OCI-LY7 (cell line): ENCODE measurements around the gene SLC2A2. TPM values are rescaled to one million over a fixed set of nuclear protein-coding genes. Genes with fewer than 3 reads are reported as not detected.
"Not testable (repeated sequence)": the region's sequence is repeated elsewhere in the genome, so short reads cannot be mapped to it uniquely, and the experiment has no call there.

ENCODE experiments used
- BruUV-seq: library from RNA; stranded (reverse); fragments of 400-500 nt; replicated peaks from 2 replicates; lab custom pipeline; 2021; lab: Mats Ljungman, UMichigan
- CTCF ChIA-PET: fragments of 300-600 bp; sonication (Branson Sonifier 250); formaldehyde crosslinking; loops from one replicate; lab custom pipeline; 2022; ENCODE audit warnings: antibody characterized with exemption; ENCODE audit not compliant: unreplicated experiment; lab: Charles Lee
- POLR2A ChIA-PET: fragments of 300-600 bp; sonication (Branson Sonifier 250); formaldehyde crosslinking; loops from one replicate; lab custom pipeline; 2022; ENCODE audit warnings: antibody characterized with exemption; lab: Charles Lee
- DNase-seq: peaks from one replicate; pipeline ENCODE4 v3.0.0-alpha.2; 2015; ENCODE audit warnings: low spot score
- H2AFZ ChIP-seq: fragments of 200-600 bp; sonication (generic), shearing (Covaris generic); 2 replicates; pipeline ENCODE4 v1.6.1; 2014; ENCODE audit warnings: mild to moderate bottlenecking, antibody characterized with exemption, low read length, moderate library complexity
- H3K27ac ChIP-seq: fragments of 200-600 bp; sonication (generic); 2 replicates; pipeline ENCODE4 v1.5.1; 2014; ENCODE audit warnings: mixed run types, low read depth, mild to moderate bottlenecking, moderate library complexity, low read length, inconsistent platforms; ENCODE audit not compliant: poor library complexity, severe bottlenecking
- H3K36me3 ChIP-seq: fragments of 200-600 bp; sonication (generic); 2 replicates; pipeline ENCODE4 v1.6.1; 2014; ENCODE audit warnings: mild to moderate bottlenecking, antibody characterized with exemption, low read length, moderate library complexity, mixed read lengths; ENCODE audit not compliant: insufficient read depth
- H3K4me1 ChIP-seq: fragments of 200-600 bp; sonication (generic); 2 replicates; pipeline ENCODE4 v1.5.1; 2014; ENCODE audit warnings: mild to moderate bottlenecking, low read length; ENCODE audit not compliant: insufficient read depth, poor library complexity, severe bottlenecking
- H3K4me2 ChIP-seq: fragments of 200-600 bp; sonication (generic); 2 replicates; pipeline ENCODE4 v1.6.1; 2014; ENCODE audit warnings: mild to moderate bottlenecking, low read length
- H3K4me3 ChIP-seq: fragments of 200-600 bp; sonication (generic); 2 replicates; pipeline ENCODE4 v1.5.1; 2014; ENCODE audit warnings: mild to moderate bottlenecking, low read depth, low read length; ENCODE audit not compliant: poor library complexity, severe bottlenecking
- H3K79me2 ChIP-seq: fragments of 200-600 bp; sonication (generic); 2 replicates; pipeline ENCODE4 v1.6.1; 2016; ENCODE audit warnings: low read depth, mild to moderate bottlenecking, low read length, moderate library complexity, mixed read lengths; ENCODE audit not compliant: insufficient read depth
- H3K9me2 ChIP-seq: fragments of 200-600 bp; sonication (generic); 2 replicates; pipeline ENCODE4 v1.6.1; 2016; ENCODE audit warnings: mild to moderate bottlenecking, low read length, mixed read lengths; ENCODE audit not compliant: insufficient read depth
- H3K9me3 ChIP-seq: fragments of 200-600 bp; sonication (generic); 2 replicates; pipeline ENCODE4 v1.6.1; 2014; ENCODE audit warnings: mild to moderate bottlenecking, mixed run types, low read length, mixed read lengths
- H4K20me1 ChIP-seq: fragments of 200-600 bp; sonication (generic); 2 replicates; pipeline ENCODE4 v1.6.1; 2014; ENCODE audit warnings: mild to moderate bottlenecking, antibody characterized with exemption, low read length, moderate library complexity, mixed read lengths; ENCODE audit not compliant: insufficient read depth
- CTCF ChIP-seq: fragments of 200-600 bp; sonication (generic); conservative IDR thresholded peaks from 2 replicates; pipeline ENCODE4 v1.5.1; 2014; ENCODE audit warnings: mild to moderate bottlenecking, antibody characterized with exemption, low read length, moderate library complexity, mixed read lengths
- EZH2phosphoT487 ChIP-seq: fragments of 200-600 bp; sonication (generic); IDR thresholded peaks from 2 replicates; pipeline ENCODE4 v1.6.1; 2018; ENCODE audit warnings: low read depth, borderline replicate concordance, mild to moderate bottlenecking, mixed run types, antibody characterized with exemption, low read length, moderate library complexity, mixed read lengths
- intact Hi-C: fragments of 100-400 bp; cut with micrococcal nuclease; formaldehyde crosslinking; loops from one replicate; pipeline ENCODE4 v1.10.0; 2022; ENCODE audit not compliant: unreplicated experiment
- total RNA-seq, 2 experiments: library from RNA; depleted of rRNA in 1 of 2; stranded (reverse); fragments of >200 nt in 1 of 2; shearing (Covaris generic) in 1 of 2; gene quantifications; 2 replicates each; pipeline ENCODE4 v1.2.3, GENCODE V29; 2014 to 2022

SLC2A2 gene
- total RNA-seq, 2 experiments from 2014 or later, result not detected

DNA sequence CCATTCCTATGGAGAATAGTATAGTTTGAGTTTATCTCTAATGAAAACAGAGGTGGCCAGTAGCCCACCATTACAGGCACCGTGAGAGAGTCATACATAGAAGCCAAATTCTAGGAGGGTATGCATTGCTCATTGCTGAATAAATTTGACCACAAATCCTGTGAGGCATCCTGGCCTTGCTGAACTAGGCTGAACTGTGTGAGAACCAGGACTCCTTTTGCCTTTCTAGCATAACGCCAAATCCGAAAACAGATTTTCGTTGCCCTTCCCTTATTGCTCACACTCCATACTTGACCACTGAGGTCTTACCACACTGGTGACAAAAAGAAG is 50.4 kb downstream of the SLC2A2 start:
- DNase-seq, result no peak
- Histone ChIP-seq H3K36me3 (no peaks in the 10 kb centered on the region), H3K27ac (no peak overlapping the region), H3K4me2 (no peak overlapping the region), H2AFZ (no peak overlapping the region), H3K79me2 (no peaks in the 10 kb centered on the region), H3K9me3 (no peaks in the 10 kb centered on the region), H3K9me2 (no peaks in the 10 kb centered on the region), H3K4me3 (no peak overlapping the region), H3K4me1 (no peaks in the 10 kb centered on the region), H4K20me1 (no peaks in the 10 kb centered on the region)
- intact Hi-C loops, result no loop called here
- ChIA-PET POLR2A (no interaction called here), CTCF (no interaction called here)
- no peak for TF ChIP-seq CTCF
- TF ChIP-seq EZH2phosphoT487, result no peak
- BruUV-seq, result no TSS peak

GRCh38 chr3:170975283-170976189 is 51.0 kb downstream of the SLC2A2 start:
- CTCF ChIA-PET, result no interaction called here
- Histone ChIP-seq H3K9me3 (no peaks in the 10 kb centered on the region), H3K36me3 (no peaks in the 10 kb centered on the region), H3K4me1 (no peaks in the 10 kb centered on the region), H2AFZ (no peak overlapping the region), H3K27ac (no peak overlapping the region), H3K79me2 (no peaks in the 10 kb centered on the region), H3K9me2 (no peaks in the 10 kb centered on the region), H3K4me3 (no peak overlapping the region), H3K4me2 (no peak overlapping the region), H4K20me1 (no peaks in the 10 kb centered on the region)
- no TSS peak for BruUV-seq
- POLR2A ChIA-PET, result interaction anchor here (0.7 kb wide), 1 partner anchor 11 kb away, joined by 3 read pairs; no protein-coding TSS in a partner anchor
- TF ChIP-seq CTCF (no peak), EZH2phosphoT487 (no peak)
- no peak for DNase-seq
- intact Hi-C loops, result no loop called here

GRCh38 chr3:170974872-170975271 is 51.6 kb downstream of the SLC2A2 start:
- no peak overlapping the region for H3K27ac ChIP-seq
- CTCF ChIA-PET, result no interaction called here
- BruUV-seq, result no TSS peak

DNA sequence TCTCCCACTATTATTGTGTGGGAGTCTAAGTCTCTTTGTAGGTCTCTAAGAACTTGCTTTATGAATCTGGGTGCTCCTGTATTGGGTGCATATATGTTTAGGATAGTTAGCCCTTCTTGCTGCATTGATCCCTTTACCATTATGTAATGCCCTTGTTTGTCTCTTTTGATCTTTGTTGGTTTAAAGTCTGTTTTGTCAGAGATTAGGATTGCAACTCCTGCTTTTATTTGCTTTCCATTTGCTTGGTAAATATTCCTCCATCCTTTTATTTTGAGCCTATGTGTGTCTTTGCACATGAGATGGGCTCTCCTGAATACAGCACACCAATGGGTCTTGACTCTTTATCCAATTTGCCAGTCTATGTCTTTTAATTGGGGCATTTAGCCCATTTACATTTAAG is 53.6 kb downstream of the SLC2A2 start:
- H3K4me1 ChIP-seq, CTCF ChIA-PET, intact Hi-C loops, POLR2A ChIA-PET, H3K9me2 ChIP-seq, H3K4me3 ChIP-seq, H3K27ac ChIP-seq, BruUV-seq, DNase-seq, H4K20me1 ChIP-seq, H2AFZ ChIP-seq, H3K9me3 ChIP-seq, H3K4me2 ChIP-seq, H3K79me2 ChIP-seq, H3K36me3 ChIP-seq: not testable (repeated sequence)

More at GRCh38 chr3:170974872-170975271, 51.6 kb downstream of the SLC2A2 start:
- Histone ChIP-seq H3K4me1 (no peaks in the 10 kb centered on the region), H3K79me2 (no peaks in the 10 kb centered on the region), H3K4me3 (no peak overlapping the region), H3K4me2 (no peak overlapping the region), H3K36me3 (no peaks in the 10 kb centered on the region), H3K9me3 (no peaks in the 10 kb centered on the region), H2AFZ (no peak overlapping the region), H3K9me2 (no peaks in the 10 kb centered on the region), H4K20me1 (no peaks in the 10 kb centered on the region)
- TF ChIP-seq EZH2phosphoT487, result no peak
- TF ChIP-seq CTCF, result no peak
- intact Hi-C loops, result no loop called here
- no peak for DNase-seq
- POLR2A ChIA-PET, result interaction anchor here (0.7 kb wide), 1 partner anchor 11 kb away, joined by 3 read pairs; no protein-coding TSS in a partner anchor
